HUES64 (cell line): ENCODE measurements around the gene CLSTN2.

Experiments used
- H3K27ac ChIP-seq: 2 replicates; pipeline ENCODE4 v1.7.0; 2013; ENCODE audit warnings: low read depth, low read length, inconsistent platforms
- H3K27me3 ChIP-seq: 2 replicates; pipeline ENCODE4 v1.6.1; 2013; ENCODE audit warnings: mild to moderate bottlenecking, low read length; ENCODE audit not compliant: insufficient read depth
- H3K36me3 ChIP-seq: 2 replicates; pipeline ENCODE4 v1.6.1; 2013; ENCODE audit warnings: mild to moderate bottlenecking, low read length; ENCODE audit not compliant: insufficient read depth
- H3K4me1 ChIP-seq: 2 replicates; pipeline ENCODE4 v1.6.1; 2013; ENCODE audit warnings: mild to moderate bottlenecking, low read length, moderate library complexity; ENCODE audit not compliant: insufficient read depth
- H3K4me3 ChIP-seq: 2 replicates; pipeline ENCODE4 v1.5.1; 2013; ENCODE audit warnings: mild to moderate bottlenecking, low read length, moderate library complexity
- H3K9ac ChIP-seq: 2 replicates; pipeline ENCODE4 v1.6.1; 2013; ENCODE audit warnings: mild to moderate bottlenecking, low read depth, low read length
- H3K9me3 ChIP-seq: 2 replicates; pipeline ENCODE4 v1.6.1; 2013; ENCODE audit warnings: low read depth, low read length; ENCODE audit not compliant: insufficient read depth
- WGBS: fragments of 150-250, 120-280 bp; methylation state at CpG from one replicate; pipeline ENCODE4 v1.1.7; 2013; ENCODE audit warnings: missing lambda C conversion rate; 5-methylcytosine and 5-hydroxymethylcytosine counted together

CLSTN2 gene

GRCh38 chr3:140468407-140468806 is 533.4 kb downstream of the CLSTN2 start:
- Histone ChIP-seq H3K4me3 (no peak overlapping the region), H3K4me1 (peaks cover 12% of the 10 kb centered on the region; the same call in 1 of the 2 replicates), H3K9me3 (no peaks in the 10 kb centered on the region), H3K36me3 (no peaks in the 10 kb centered on the region), H3K9ac (no peak overlapping the region), H3K27me3 (no peaks in the 10 kb centered on the region), H3K27ac (no peak overlapping the region)
- WGBS: 95% methylated on average over 7 of the region's 7 CpGs

GRCh38 chr3:140469491-140469890 is 534.5 kb downstream of the CLSTN2 start:
- 75% methylated on average over 4 of the region's 4 CpGs for WGBS
- Histone ChIP-seq H3K9ac (no peak overlapping the region), H3K27me3 (no peaks in the 10 kb centered on the region), H3K36me3 (no peaks in the 10 kb centered on the region), H3K27ac (no peak overlapping the region), H3K9me3 (no peaks in the 10 kb centered on the region), H3K4me3 (no peak overlapping the region), H3K4me1 (peaks cover 12% of the 10 kb centered on the region; the same call in 1 of the 2 replicates)

GRCh38 chr3:140470211-140470610 is 535.2 kb downstream of the CLSTN2 start:
- 51% methylated on average over 4 of the region's 4 CpGs for whole genome bisulfite sequencing
- Histone ChIP-seq H3K27me3 (no peaks in the 10 kb centered on the region), H3K36me3 (no peaks in the 10 kb centered on the region), H3K4me1 (peaks cover 12% of the 10 kb centered on the region; the same call in 1 of the 2 replicates), H3K9ac (no peak overlapping the region), H3K4me3 (no peak overlapping the region), H3K9me3 (no peaks in the 10 kb centered on the region), H3K27ac (no peak overlapping the region)

GRCh38 chr3:140470962-140471361 is 536.0 kb downstream of the CLSTN2 start:
- WGBS: 93% methylated on average over 2 of the region's 2 CpGs
- H3K36me3 ChIP-seq: no peaks in the 10 kb centered on the region

GRCh38 chr3:140472306-140473020 is 537.5 kb downstream of the CLSTN2 start:
- peaks cover 12% of the 10 kb centered on the region; the same call in 1 of the 2 replicates for H3K4me1 ChIP-seq
- 96% methylated on average over 2 of the region's 3 CpGs for whole genome bisulfite sequencing
- H3K36me3 ChIP-seq: no peaks in the 10 kb centered on the region
- H3K9me3 ChIP-seq: no peaks in the 10 kb centered on the region
- H3K4me3 ChIP-seq: no peak overlapping the region
- H3K27me3 ChIP-seq: no peaks in the 10 kb centered on the region
- H3K27ac ChIP-seq: no peak overlapping the region
- no peak overlapping the region for H3K9ac ChIP-seq

More at GRCh38 chr3:140470962-140471361, 536.0 kb downstream of the CLSTN2 start:
- no peak overlapping the region for H3K27ac ChIP-seq
- no peaks in the 10 kb centered on the region for H3K9me3 ChIP-seq
- peaks cover 12% of the 10 kb centered on the region; the same call in 1 of the 2 replicates for H3K4me1 ChIP-seq
- H3K27me3 ChIP-seq: no peaks in the 10 kb centered on the region
- H3K9ac ChIP-seq: no peak overlapping the region
- no peak overlapping the region for H3K4me3 ChIP-seq

- Histone ChIP-seq H3K9me3 (peaks cover 10% of the 10 kb centered on the region), H3K27ac (no peak overlapping the region), H3K36me3 (no peaks in the 10 kb centered on the region), H3K4me3 (no peak overlapping the region), H3K27me3 (no peaks in the 10 kb centered on the region), H3K9ac (no peak overlapping the region), H3K4me1 (no peaks in the 10 kb centered on the region)
- 69% methylated on average over 1 of the region's 1 CpG for WGBS
Observed at GRCh38 chr3:140487566-140487965, 552.6 kb downstream of the CLSTN2 start.

GRCh38 chr3:140493271-140493670 is 558.3 kb downstream of the CLSTN2 start:
- Histone ChIP-seq H3K9ac (no peak overlapping the region), H3K4me1 (no peaks in the 10 kb centered on the region), H3K4me3 (no peak overlapping the region), H3K27me3 (no peaks in the 10 kb centered on the region), H3K9me3 (no peaks in the 10 kb centered on the region), H3K36me3 (no peaks in the 10 kb centered on the region), H3K27ac (no peak overlapping the region)
- 100% methylated on average over 1 of the region's 1 CpG for WGBS

GRCh38 chr3:140494970-140495369 is 560.0 kb downstream of the CLSTN2 start:
- H3K4me3 ChIP-seq: no peak overlapping the region
- no peak overlapping the region for H3K9ac ChIP-seq
- no peaks in the 10 kb centered on the region for H3K36me3 ChIP-seq
- H3K27ac ChIP-seq: no peak overlapping the region
- H3K9me3 ChIP-seq: no peaks in the 10 kb centered on the region
- 95% methylated on average over 2 of the region's 2 CpGs for WGBS
- no peaks in the 10 kb centered on the region for H3K4me1 ChIP-seq
- H3K27me3 ChIP-seq: no peaks in the 10 kb centered on the region

- WGBS: 96% methylated on average over 11 of the region's 11 CpGs
- Histone ChIP-seq H3K36me3 (no peaks in the 10 kb centered on the region), H3K4me3 (no peak overlapping the region), H3K4me1 (no peaks in the 10 kb centered on the region), H3K27me3 (no peaks in the 10 kb centered on the region), H3K9ac (no peak overlapping the region), H3K9me3 (no peaks in the 10 kb centered on the region), H3K27ac (no peak overlapping the region)
Observed at GRCh38 chr3:140497331-140497730, 562.3 kb downstream of the CLSTN2 start.

- H3K9me3 ChIP-seq: no peaks in the 10 kb centered on the region
- H3K27me3 ChIP-seq: no peaks in the 10 kb centered on the region
- H3K4me1 ChIP-seq: no peaks in the 10 kb centered on the region
- H3K9ac ChIP-seq: no peak overlapping the region
- 75% methylated on average over 1 of the region's 1 CpG for WGBS
- no peaks in the 10 kb centered on the region for H3K36me3 ChIP-seq
- no peak overlapping the region for H3K4me3 ChIP-seq
- no peak overlapping the region for H3K27ac ChIP-seq
Observed at GRCh38 chr3:140499114-140499757, 564.3 kb downstream of the CLSTN2 start.

GRCh38 chr3:140500473-140500872 is 565.5 kb downstream of the CLSTN2 start:
- peaks cover 12% of the 10 kb centered on the region for H3K4me1 ChIP-seq
- no peak overlapping the region for H3K4me3 ChIP-seq
- WGBS: 100% methylated on average over 1 of the region's 2 CpGs
- H3K36me3 ChIP-seq: no peaks in the 10 kb centered on the region
- no peak overlapping the region for H3K27ac ChIP-seq
- H3K9ac ChIP-seq: no peak overlapping the region
- H3K9me3 ChIP-seq: no peaks in the 10 kb centered on the region
- H3K27me3 ChIP-seq: no peaks in the 10 kb centered on the region
